Umbilical cord (tissue), 2 donors: Measurements from ENCODE around the gene CNTNAP1. TPM values are rescaled to one million over a fixed set of nuclear protein-coding genes. Genes with fewer than 3 reads are reported as not detected.

ENCODE experiments used
- DNase-seq: peaks from one replicate; pipeline ENCODE4 v3.0.0-alpha.2; 2015; ENCODE audit warnings: low spot score
- total RNA-seq: library from RNA; depleted of rRNA; stranded (reverse); fragments of >200 nt; gene quantifications from one replicate; pipeline ENCODE4 v1.2.3, GENCODE V29; 2014; ENCODE audit warnings: low replicate concordance; ENCODE audit not compliant: insufficient read depth

Gene CNTNAP1
- total RNA-seq, 1 donor from 2014 or later, result 5.1 TPM

GRCh38 chr17:42670789-42671657 is 11.3 kb upstream of the CNTNAP1 start:
- no peak for DNase-seq

GRCh38 chr17:42672038-42672437 is 10.3 kb upstream of the CNTNAP1 start:
- no peak for DNase-seq

GRCh38 chr17:42673266-42673884 is 9.0 kb upstream of the CNTNAP1 start:
- no peak for DNase-seq

GRCh38 chr17:42673885-42674754 is 8.2 kb upstream of the CNTNAP1 start:
- no peak for DNase-seq

GRCh38 chr17:42674755-42675347 is 7.5 kb upstream of the CNTNAP1 start:
- no peak for DNase-seq

- no peak for DNase-seq
Observed at GRCh38 chr17:42675348-42675964, 6.9 kb upstream of the CNTNAP1 start.

- peak; percentile 57 for DNase-seq
Observed at GRCh38 chr17:42675965-42676423, 6.3 kb upstream of the CNTNAP1 start.

GRCh38 chr17:42676424-42677011 is 5.8 kb upstream of the CNTNAP1 start, which contains the start of gene PLEKHH3:
Gene PLEKHH3 (minus strand): TSS chr17:42676994. CDS start chr17:42676563, 431 bp downstream.
- DNase-seq, result no peak

GRCh38 chr17:42677012-42677857 is 5.1 kb upstream of the CNTNAP1 start:
- peak; percentile 100 for DNase-seq

- DNase-seq, result peak; percentile 93
Observed at GRCh38 chr17:42677921-42678781, 4.2 kb upstream of the CNTNAP1 start.

GRCh38 chr17:42678951-42679491 is 3.3 kb upstream of the CNTNAP1 start:
- peak; percentile 77 for DNase-seq

GRCh38 chr17:42679492-42680330 is 2.6 kb upstream of the CNTNAP1 start:
- DNase-seq, result peak; percentile 80

- DNase-seq, result peak; percentile 70
Observed at GRCh38 chr17:42680331-42680808, 2.0 kb upstream of the CNTNAP1 start.

- DNase-seq, result peak; percentile 84
Observed at GRCh38 chr17:42682722-42683403, 532 bp downstream of the CNTNAP1 start.

GRCh38 chr17:42683407-42684034 is 1.2 kb downstream of the CNTNAP1 start:
- peak; percentile 68 for DNase-seq

- DNase-seq, result no peak
Observed at GRCh38 chr17:42684929-42685556, 2.7 kb downstream of the CNTNAP1 start.
